HepG2 (cell line): ENCODE results near the gene DRG1. TPM values are rescaled to one million over a fixed set of nuclear protein-coding genes. Genes with fewer than 3 reads are reported as not detected.
A peak's percentile ranks its signal among the peaks of the same experiment; 100 is the strongest.

ENCODE experiments used
- CBX2 ChIP-seq, 2 experiments: fragments of 200-600 bp in 1 of 2; sonication (generic); formaldehyde crosslinking in 1 of 2; IDR thresholded peaks; 2 replicates each; pipeline versions ENCODE4 v1.7.0 to v1.8.1; 2018 to 2022; ENCODE audit warnings: low read depth in 2 of 2, low read length in 1 of 2, mild to moderate bottlenecking in 1 of 2, missing genetic modification reagents in 1 of 2
- DNMT1 ChIP-seq: sonication (generic); formaldehyde crosslinking; IDR thresholded peaks from 2 replicates; pipeline ENCODE4 v1.5.1; 2020; ENCODE audit warnings: mild to moderate bottlenecking, missing genetic modification reagents
- ETV5 ChIP-seq: IDR thresholded peaks from 2 replicates; pipeline ENCODE4 v1.6.1; 2018; ENCODE audit warnings: missing biosample characterization, missing genetic modification reagents, inconsistent platforms, borderline replicate concordance
- KAT7 ChIP-seq: IDR thresholded peaks from 2 replicates; pipeline ENCODE4 v1.6.1; 2018; ENCODE audit warnings: borderline replicate concordance, missing compliant biosample characterization
- REPIN1 ChIP-seq: sonication (generic); formaldehyde crosslinking; IDR thresholded peaks from 2 replicates; pipeline ENCODE4 v1.8.0; 2022; ENCODE audit warnings: missing genetic modification reagents, low read depth, mild to moderate bottlenecking, borderline replicate concordance
- SP1 ChIP-seq, 2 experiments: fragments of 450-650 bp in 1 of 2; sonication (generic) in 1 of 2; formaldehyde crosslinking in 1 of 2; IDR thresholded peaks; 2 replicates each; pipeline versions ENCODE4 v1.4.0 to v1.6.1; 2016 to 2020; ENCODE audit warnings: missing genetic modification reagents in 1 of 2
- TMF1 ChIP-seq: sonication (generic); formaldehyde crosslinking; IDR thresholded peaks from 2 replicates; pipeline ENCODE4 v1.8.1; 2022; ENCODE audit warnings: low read depth, missing genetic modification reagents
- ZNF350 ChIP-seq: sonication (generic); formaldehyde crosslinking; IDR thresholded peaks from 2 replicates; pipeline ENCODE4 v1.4.0; 2020; ENCODE audit warnings: mild to moderate bottlenecking, low read depth, missing genetic modification reagents, borderline replicate concordance
- ZNF44 ChIP-seq: sonication (generic); formaldehyde crosslinking; IDR thresholded peaks from 2 replicates; pipeline ENCODE4 v1.5.1; 2020; ENCODE audit warnings: mild to moderate bottlenecking, missing genetic modification reagents
- ZNF451 ChIP-seq: sonication (generic); formaldehyde crosslinking; IDR thresholded peaks from 2 replicates; pipeline ENCODE4 v1.5.0; 2020; ENCODE audit warnings: mild to moderate bottlenecking, missing genetic modification reagents
- ZNF891 ChIP-seq: sonication (generic); formaldehyde crosslinking; IDR thresholded peaks from 2 replicates; pipeline ENCODE4 v1.5.0; 2020; ENCODE audit warnings: mild to moderate bottlenecking, missing genetic modification reagents
- polyA plus RNA-seq, 8 experiments: library from polyadenylated mRNA; depleted of rRNA in 3 of 8; stranded (reverse) in 7 of 8; unstranded in 1 of 8; fragments of >200 nt; fragmentation: Illumina TruSeq in 4 of 8; extraction: Trizol in 4 of 8; gene quantifications; 2 replicates each; pipeline versions ENCODE4 v1.2.1 to v1.2.3, GENCODE V29; 2011 to 2016; ENCODE audit warnings: low read depth in 4 of 8, missing spikeins in 1 of 8, mixed read lengths in 1 of 8; ENCODE audit not compliant: insufficient read depth in 1 of 8
- total RNA-seq, 5 experiments: library from RNA; depleted of rRNA; stranded (reverse); fragments of >200 nt; fragmentation: Illumina TruSeq; extraction: Trizol; gene quantifications; 2 replicates each; pipeline ENCODE4 v1.2.3, GENCODE V29; 2016; ENCODE audit warnings: low read depth in 1 of 5
- TF ChIP-seq, protein P1 (sequence below), 2 experiments: fragments of 450-650 bp in 1 of 2; sonication (generic) in 1 of 2; formaldehyde crosslinking; IDR thresholded peaks; 2 replicates each; pipeline versions ENCODE4 v1.5.0 to v1.8.0; 2020 to 2022; ENCODE audit warnings: mild to moderate bottlenecking in 1 of 2, missing genetic modification reagents in 1 of 2
- TF ChIP-seq, protein P2 (sequence below): sonication (generic); formaldehyde crosslinking; IDR thresholded peaks from 2 replicates; pipeline ENCODE4 v1.5.0; 2020; ENCODE audit warnings: mild to moderate bottlenecking, missing genetic modification reagents
- TF ChIP-seq, protein P3 (sequence below): sonication (generic); formaldehyde crosslinking; IDR thresholded peaks from 2 replicates; pipeline ENCODE4 v1.4.0; 2020; ENCODE audit warnings: low read depth, mild to moderate bottlenecking, missing genetic modification reagents
- TF ChIP-seq, protein P4 (sequence below): sonication (generic); formaldehyde crosslinking; IDR thresholded peaks from 2 replicates; pipeline ENCODE4 v1.4.0; 2020; ENCODE audit warnings: missing genetic modification reagents, borderline replicate concordance
- TF ChIP-seq, protein P5 (sequence below): IDR thresholded peaks from 2 replicates; pipeline ENCODE4 v1.6.1; 2018; ENCODE audit warnings: missing genetic modification reagents, mild to moderate bottlenecking, missing compliant biosample characterization
- TF ChIP-seq, protein P6 (sequence below): sonication (generic); formaldehyde crosslinking; IDR thresholded peaks from 2 replicates; pipeline ENCODE4 v1.5.0; 2020; ENCODE audit warnings: missing genetic modification reagents, mild to moderate bottlenecking, borderline replicate concordance

The DRG1 gene
- total and polyA plus RNA-seq, 2 of the 13 experiments (the other 11 are each of a cell fraction or from before 2014, with no cell fraction given), result 59.0 to 94.8 TPM

DNA sequence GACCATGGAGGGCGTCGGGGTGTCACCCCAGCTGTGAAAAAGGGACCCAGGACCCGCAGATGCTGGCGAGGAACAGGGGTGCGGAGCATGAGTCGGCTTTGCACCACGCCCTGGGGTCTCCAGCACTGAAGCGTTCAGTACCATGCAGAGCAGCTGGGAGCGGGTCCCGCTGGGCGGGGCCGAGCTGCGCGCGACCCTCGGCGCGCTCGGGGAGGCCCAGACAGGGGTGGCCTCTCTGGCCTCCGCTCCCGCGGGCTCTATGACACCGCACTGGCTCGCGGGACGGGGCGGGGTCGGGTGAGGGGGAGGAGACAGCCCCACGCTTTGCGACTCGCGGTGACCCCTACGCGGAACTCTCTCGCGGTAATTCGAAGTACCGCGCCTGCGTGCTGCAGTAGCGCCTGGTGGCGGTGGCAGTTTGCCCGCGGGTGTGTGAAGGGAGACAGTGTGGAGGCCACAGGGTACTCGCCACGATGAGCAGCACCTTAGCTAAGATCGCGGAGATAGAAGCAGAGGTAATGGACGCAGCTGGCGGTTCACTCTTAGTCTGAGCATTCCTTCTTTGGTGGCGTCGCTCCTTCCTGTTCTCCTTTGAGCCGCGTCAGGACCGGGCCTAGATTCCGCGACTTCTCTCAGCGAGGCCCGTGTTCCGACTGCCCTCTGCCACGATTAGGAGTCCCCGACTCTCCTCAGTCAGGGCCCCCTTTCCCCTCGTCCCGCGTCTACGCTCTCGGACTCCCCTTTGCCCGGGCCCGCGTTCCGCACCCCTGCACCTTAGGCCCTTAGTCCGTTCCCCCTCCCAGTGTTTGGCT lies at the start of gene DRG1 (continued):
- TF ChIP-seq REPIN1 (peak; percentile 65), ZNF451 (CRISPR knock-in tag) (peak; percentile 66; the same call in 1 of the 2 replicates), TMF1 (no peak), ETV5 (peak; percentile 36; the same call in 1 of the 2 replicates), KAT7 (peak; percentile 93; the same call in 1 of the 2 replicates), CBX2 (IDR thresholded peaks at IDR 0.05; ENCODE audit: low read depth, low read length) (no peak), CBX2 (CRISPR knock-in tag; IDR thresholded peaks at IDR 0.05; ENCODE audit: low read depth) (peak; percentile 79; the same call in 1 of the 2 replicates), ZNF350 (CRISPR knock-in tag) (peak; percentile 56; the same call in 1 of the 2 replicates), ZNF891 (CRISPR knock-in tag) (peak; percentile 94), SP1 (IDR thresholded peaks at IDR 0.05) (no peak), SP1 (CRISPR knock-in tag; IDR thresholded peaks at IDR 0.05) (peak; percentile 79), ZNF44 (CRISPR knock-in tag) (peak; percentile 63; the same call in 1 of the 2 replicates), DNMT1 (CRISPR knock-in tag) (0 out of 2 replicates have a peak, but pooled peaks have one; percentile 41)
- TF ChIP-seq, protein P1, sequence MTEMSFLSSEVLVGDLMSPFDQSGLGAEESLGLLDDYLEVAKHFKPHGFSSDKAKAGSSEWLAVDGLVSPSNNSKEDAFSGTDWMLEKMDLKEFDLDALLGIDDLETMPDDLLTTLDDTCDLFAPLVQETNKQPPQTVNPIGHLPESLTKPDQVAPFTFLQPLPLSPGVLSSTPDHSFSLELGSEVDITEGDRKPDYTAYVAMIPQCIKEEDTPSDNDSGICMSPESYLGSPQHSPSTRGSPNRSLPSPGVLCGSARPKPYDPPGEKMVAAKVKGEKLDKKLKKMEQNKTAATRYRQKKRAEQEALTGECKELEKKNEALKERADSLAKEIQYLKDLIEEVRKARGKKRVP (CRISPR knock-in tag; IDR thresholded peaks at IDR 0.05), result peak in 1 of 2 experiments; percentile 55; a peak in 2 of 4 replicates
- TF ChIP-seq, protein P2, sequence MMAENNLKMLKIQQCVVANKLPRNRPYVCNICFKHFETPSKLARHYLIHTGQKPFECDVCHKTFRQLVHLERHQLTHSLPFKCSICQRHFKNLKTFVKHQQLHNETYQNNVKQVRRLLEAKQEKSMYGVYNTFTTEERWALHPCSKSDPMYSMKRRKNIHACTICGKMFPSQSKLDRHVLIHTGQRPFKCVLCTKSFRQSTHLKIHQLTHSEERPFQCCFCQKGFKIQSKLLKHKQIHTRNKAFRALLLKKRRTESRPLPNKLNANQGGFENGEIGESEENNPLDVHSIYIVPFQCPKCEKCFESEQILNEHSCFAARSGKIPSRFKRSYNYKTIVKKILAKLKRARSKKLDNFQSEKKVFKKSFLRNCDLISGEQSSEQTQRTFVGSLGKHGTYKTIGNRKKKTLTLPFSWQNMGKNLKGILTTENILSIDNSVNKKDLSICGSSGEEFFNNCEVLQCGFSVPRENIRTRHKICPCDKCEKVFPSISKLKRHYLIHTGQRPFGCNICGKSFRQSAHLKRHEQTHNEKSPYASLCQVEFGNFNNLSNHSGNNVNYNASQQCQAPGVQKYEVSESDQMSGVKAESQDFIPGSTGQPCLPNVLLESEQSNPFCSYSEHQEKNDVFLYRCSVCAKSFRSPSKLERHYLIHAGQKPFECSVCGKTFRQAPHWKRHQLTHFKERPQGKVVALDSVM (CRISPR knock-in tag), result peak; percentile 97
- TF ChIP-seq, protein P3, sequence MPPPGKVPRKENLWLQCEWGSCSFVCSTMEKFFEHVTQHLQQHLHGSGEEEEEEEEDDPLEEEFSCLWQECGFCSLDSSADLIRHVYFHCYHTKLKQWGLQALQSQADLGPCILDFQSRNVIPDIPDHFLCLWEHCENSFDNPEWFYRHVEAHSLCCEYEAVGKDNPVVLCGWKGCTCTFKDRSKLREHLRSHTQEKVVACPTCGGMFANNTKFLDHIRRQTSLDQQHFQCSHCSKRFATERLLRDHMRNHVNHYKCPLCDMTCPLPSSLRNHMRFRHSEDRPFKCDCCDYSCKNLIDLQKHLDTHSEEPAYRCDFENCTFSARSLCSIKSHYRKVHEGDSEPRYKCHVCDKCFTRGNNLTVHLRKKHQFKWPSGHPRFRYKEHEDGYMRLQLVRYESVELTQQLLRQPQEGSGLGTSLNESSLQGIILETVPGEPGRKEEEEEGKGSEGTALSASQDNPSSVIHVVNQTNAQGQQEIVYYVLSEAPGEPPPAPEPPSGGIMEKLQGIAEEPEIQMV, result no peak
- TF ChIP-seq, protein P4, sequence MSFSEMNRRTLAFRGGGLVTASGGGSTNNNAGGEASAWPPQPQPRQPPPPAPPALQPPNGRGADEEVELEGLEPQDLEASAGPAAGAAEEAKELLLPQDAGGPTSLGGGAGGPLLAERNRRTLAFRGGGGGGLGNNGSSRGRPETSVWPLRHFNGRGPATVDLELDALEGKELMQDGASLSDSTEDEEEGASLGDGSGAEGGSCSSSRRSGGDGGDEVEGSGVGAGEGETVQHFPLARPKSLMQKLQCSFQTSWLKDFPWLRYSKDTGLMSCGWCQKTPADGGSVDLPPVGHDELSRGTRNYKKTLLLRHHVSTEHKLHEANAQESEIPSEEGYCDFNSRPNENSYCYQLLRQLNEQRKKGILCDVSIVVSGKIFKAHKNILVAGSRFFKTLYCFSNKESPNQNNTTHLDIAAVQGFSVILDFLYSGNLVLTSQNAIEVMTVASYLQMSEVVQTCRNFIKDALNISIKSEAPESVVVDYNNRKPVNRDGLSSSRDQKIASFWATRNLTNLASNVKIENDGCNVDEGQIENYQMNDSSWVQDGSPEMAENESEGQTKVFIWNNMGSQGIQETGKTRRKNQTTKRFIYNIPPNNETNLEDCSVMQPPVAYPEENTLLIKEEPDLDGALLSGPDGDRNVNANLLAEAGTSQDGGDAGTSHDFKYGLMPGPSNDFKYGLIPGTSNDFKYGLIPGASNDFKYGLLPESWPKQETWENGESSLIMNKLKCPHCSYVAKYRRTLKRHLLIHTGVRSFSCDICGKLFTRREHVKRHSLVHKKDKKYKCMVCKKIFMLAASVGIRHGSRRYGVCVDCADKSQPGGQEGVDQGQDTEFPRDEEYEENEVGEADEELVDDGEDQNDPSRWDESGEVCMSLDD (CRISPR knock-in tag), result peak; percentile 76; the same call in 1 of the 2 replicates
- TF ChIP-seq, protein P5, sequence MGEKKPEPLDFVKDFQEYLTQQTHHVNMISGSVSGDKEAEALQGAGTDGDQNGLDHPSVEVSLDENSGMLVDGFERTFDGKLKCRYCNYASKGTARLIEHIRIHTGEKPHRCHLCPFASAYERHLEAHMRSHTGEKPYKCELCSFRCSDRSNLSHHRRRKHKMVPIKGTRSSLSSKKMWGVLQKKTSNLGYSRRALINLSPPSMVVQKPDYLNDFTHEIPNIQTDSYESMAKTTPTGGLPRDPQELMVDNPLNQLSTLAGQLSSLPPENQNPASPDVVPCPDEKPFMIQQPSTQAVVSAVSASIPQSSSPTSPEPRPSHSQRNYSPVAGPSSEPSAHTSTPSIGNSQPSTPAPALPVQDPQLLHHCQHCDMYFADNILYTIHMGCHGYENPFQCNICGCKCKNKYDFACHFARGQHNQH (CRISPR knock-in tag), result peak; percentile 89; the same call in 1 of the 2 replicates
- TF ChIP-seq, protein P6, sequence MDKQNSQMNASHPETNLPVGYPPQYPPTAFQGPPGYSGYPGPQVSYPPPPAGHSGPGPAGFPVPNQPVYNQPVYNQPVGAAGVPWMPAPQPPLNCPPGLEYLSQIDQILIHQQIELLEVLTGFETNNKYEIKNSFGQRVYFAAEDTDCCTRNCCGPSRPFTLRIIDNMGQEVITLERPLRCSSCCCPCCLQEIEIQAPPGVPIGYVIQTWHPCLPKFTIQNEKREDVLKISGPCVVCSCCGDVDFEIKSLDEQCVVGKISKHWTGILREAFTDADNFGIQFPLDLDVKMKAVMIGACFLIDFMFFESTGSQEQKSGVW (CRISPR knock-in tag), result 0 out of 2 replicates have a peak, but pooled peaks have one; percentile 82
